ENCODE measurements around the gene SIRPD. TPM values are rescaled to one million over a fixed set of nuclear protein-coding genes. Genes with fewer than 3 reads are reported as not detected.
A peak's percentile ranks its signal among the peaks of the same experiment; 100 is the strongest.
"Not testable (repeated sequence)": the region's sequence is repeated elsewhere in the genome, so short reads cannot be mapped to it uniquely, and the experiment has no call there.

SIRPD gene
- polyA plus RNA-seq, 1 donor (not counting 4 experiments of a cell fraction or from before 2014, with no cell fraction given), result not detected

DNA sequence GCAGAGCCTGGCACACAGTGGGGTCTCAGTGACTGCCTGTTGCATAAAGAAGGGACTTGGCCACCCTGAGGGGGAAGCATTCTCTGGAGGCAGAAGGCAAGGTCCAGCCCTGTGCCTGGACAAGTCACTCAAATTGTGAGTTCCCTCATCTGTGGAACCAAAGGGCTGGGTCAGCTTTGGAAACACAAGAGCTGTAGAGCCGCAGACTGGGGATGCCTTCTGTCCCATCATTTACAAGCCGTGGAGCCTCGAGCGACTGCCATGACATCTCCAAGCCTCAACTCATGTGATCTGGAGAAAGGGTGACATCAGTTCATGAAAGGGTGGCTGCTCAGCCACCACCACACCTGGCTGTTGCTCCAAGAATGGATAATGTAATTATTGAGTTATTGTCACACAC is 20.4 kb upstream of the SIRPD start:
- H3K9ac ChIP-seq (ENCODE audit: control insufficient read depth, extremely low read depth, insufficient read depth, low read length), result no peak overlapping the region
- dilution Hi-C loops (cut with MboI; ENCODE audit: extremely low pct_ligation_motif_present, low sequenced_read_pairs), result no loop called here
- no peak overlapping the region for H3K4me3 ChIP-seq (ENCODE audit: control insufficient read depth in 2 of 3, extremely low read depth in 1 of 3, insufficient read depth in 2 of 3, low read depth in 1 of 3, low read length in 3 of 3)
- no peaks in the 10 kb centered on the region for H3K9me1 ChIP-seq (ENCODE audit: control insufficient read depth, extremely low read depth, insufficient read depth, low read length)
- no peaks in the 10 kb centered on the region for H4K20me1 ChIP-seq (ENCODE audit: control insufficient read depth, extremely low read depth, insufficient read depth, low read length)
- no peaks in the 10 kb centered on the region for H3K9me3 ChIP-seq (ENCODE audit: control insufficient read depth, low read depth, low read length)
- no peak overlapping the region for H3K27ac ChIP-seq (ENCODE audit: control insufficient read depth, insufficient read depth, low read length)
- no peaks in the 10 kb centered on the region for H3K36me3 ChIP-seq (ENCODE audit: control insufficient read depth in 2 of 2, extremely low read depth in 1 of 2, insufficient read depth in 2 of 2, low read length in 2 of 2)
- no peaks in the 10 kb centered on the region for H3K27me3 ChIP-seq (ENCODE audit: control insufficient read depth, extremely low read depth, insufficient read depth, low read length)
- no peak overlapping the region for H3K4me2 ChIP-seq (ENCODE audit: control insufficient read depth, extremely low read depth, insufficient read depth, low read depth, low read length)
- DNase-seq (ENCODE audit: low read depth, low spot score) (no peak), FAIRE-seq (no peak)
- TF ChIP-seq, protein P1, sequence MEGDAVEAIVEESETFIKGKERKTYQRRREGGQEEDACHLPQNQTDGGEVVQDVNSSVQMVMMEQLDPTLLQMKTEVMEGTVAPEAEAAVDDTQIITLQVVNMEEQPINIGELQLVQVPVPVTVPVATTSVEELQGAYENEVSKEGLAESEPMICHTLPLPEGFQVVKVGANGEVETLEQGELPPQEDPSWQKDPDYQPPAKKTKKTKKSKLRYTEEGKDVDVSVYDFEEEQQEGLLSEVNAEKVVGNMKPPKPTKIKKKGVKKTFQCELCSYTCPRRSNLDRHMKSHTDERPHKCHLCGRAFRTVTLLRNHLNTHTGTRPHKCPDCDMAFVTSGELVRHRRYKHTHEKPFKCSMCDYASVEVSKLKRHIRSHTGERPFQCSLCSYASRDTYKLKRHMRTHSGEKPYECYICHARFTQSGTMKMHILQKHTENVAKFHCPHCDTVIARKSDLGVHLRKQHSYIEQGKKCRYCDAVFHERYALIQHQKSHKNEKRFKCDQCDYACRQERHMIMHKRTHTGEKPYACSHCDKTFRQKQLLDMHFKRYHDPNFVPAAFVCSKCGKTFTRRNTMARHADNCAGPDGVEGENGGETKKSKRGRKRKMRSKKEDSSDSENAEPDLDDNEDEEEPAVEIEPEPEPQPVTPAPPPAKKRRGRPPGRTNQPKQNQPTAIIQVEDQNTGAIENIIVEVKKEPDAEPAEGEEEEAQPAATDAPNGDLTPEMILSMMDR (optimal IDR thresholded peaks at IDR 0.05 in 1 of 3, IDR thresholded peaks at IDR 0.05 in 1 of 3, conservative IDR thresholded peaks at IDR 0.05 in 1 of 3; ENCODE audit: extremely low read depth in 1 of 3, insufficient read depth in 2 of 3, low read length in 3 of 3), result no peak
- TF ChIP-seq EZH2 (IDR thresholded peaks at IDR 0.05; ENCODE audit: low read length), result no peak
- H3K4me1 ChIP-seq (ENCODE audit: control insufficient read depth, extremely low read depth, insufficient read depth, low read length), result peaks cover 6% of the 10 kb centered on the region
- no peaks in the 10 kb centered on the region for H3K79me2 ChIP-seq (ENCODE audit: control insufficient read depth, insufficient read depth, low read length)
- H2AFZ ChIP-seq (ENCODE audit: control insufficient read depth, low read length), result no peak overlapping the region

DNA sequence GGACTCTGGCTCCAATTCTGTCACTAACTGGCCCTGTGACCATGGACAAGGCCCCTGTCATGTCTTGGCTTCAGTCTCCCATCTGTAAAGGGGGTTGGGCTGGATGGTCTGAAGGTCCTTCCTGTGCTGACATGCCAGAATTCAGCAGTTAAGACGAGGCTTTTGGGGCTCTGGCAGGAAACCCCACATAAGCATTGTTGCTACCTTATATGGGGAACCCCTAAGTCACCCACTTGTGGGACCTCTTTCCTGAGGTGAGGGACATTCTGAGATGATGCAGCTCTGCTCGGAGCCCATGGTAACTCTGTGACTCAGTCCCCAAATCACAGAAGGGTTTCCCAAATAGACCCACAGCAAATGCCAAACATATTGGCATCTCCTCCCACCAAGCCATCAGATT is 19.8 kb upstream of the SIRPD start:
- H3K27ac ChIP-seq (ENCODE audit: control insufficient read depth, insufficient read depth, low read length); H3K9me3 ChIP-seq (ENCODE audit: control insufficient read depth, low read depth, low read length); FAIRE-seq; H3K9me1 ChIP-seq (ENCODE audit: control insufficient read depth, extremely low read depth, insufficient read depth, low read length); H3K36me3 ChIP-seq (ENCODE audit: control insufficient read depth in 2 of 2, extremely low read depth in 1 of 2, insufficient read depth in 2 of 2, low read length in 2 of 2); DNase-seq (ENCODE audit: low read depth, low spot score); H3K4me2 ChIP-seq (ENCODE audit: control insufficient read depth, extremely low read depth, insufficient read depth, low read depth, low read length); H4K20me1 ChIP-seq (ENCODE audit: control insufficient read depth, extremely low read depth, insufficient read depth, low read length); H3K4me3 ChIP-seq (ENCODE audit: control insufficient read depth in 2 of 3, extremely low read depth in 1 of 3, insufficient read depth in 2 of 3, low read depth in 1 of 3, low read length in 3 of 3); H2AFZ ChIP-seq (ENCODE audit: control insufficient read depth, low read length); H3K79me2 ChIP-seq (ENCODE audit: control insufficient read depth, insufficient read depth, low read length); H3K4me1 ChIP-seq (ENCODE audit: control insufficient read depth, extremely low read depth, insufficient read depth, low read length); H3K9ac ChIP-seq (ENCODE audit: control insufficient read depth, extremely low read depth, insufficient read depth, low read length); dilution Hi-C loops (cut with MboI; ENCODE audit: extremely low pct_ligation_motif_present, low sequenced_read_pairs); H3K27me3 ChIP-seq (ENCODE audit: control insufficient read depth, extremely low read depth, insufficient read depth, low read length): not testable (repeated sequence)

DNA sequence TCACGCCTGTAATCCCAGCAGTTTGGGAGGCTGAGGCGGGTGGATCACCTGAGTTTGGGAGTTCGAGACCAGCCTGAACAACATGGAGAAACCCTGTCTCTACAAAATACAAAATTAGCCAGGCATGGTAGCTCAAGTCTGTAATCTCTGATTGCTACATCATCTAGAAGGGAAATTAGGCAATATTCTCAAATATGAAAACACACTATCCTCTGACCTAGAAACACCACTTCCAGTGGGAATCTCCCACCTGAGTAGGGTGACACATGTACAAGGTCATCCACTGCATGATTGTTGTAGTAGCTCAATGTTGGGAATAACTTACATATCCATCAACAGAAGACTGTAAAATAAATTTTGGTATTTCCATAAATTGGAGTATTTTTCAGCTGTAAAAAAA is 19.1 kb upstream of the SIRPD start:
- H3K27ac ChIP-seq (ENCODE audit: control insufficient read depth, insufficient read depth, low read length), result peak overlapping the region; percentile 40

DNA sequence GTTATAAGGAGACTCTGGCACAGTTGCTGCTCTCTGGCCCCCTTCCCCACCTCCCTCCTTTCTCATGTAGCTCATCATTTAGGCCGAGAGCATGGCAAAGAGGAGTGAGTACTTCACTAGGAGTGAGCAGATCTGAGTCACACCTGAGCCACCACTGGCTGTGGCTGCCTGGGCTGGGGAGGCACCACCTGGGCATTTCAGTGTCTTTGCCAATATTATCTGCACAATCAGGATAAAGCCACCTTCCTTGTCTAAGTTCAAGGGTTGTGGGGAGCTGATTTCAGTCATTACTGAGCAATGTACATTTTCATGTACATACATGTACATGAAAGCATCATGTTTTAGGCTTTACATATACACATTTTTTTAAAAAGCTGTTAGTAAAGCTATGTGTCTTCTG is 18.5 kb upstream of the SIRPD start:
- H3K27me3 ChIP-seq (ENCODE audit: control insufficient read depth, extremely low read depth, insufficient read depth, low read length); H3K4me1 ChIP-seq (ENCODE audit: control insufficient read depth, extremely low read depth, insufficient read depth, low read length); H3K4me3 ChIP-seq (ENCODE audit: control insufficient read depth in 2 of 3, extremely low read depth in 1 of 3, insufficient read depth in 2 of 3, low read depth in 1 of 3, low read length in 3 of 3); dilution Hi-C loops (cut with MboI; ENCODE audit: extremely low pct_ligation_motif_present, low sequenced_read_pairs); H3K9me3 ChIP-seq (ENCODE audit: control insufficient read depth, low read depth, low read length); H2AFZ ChIP-seq (ENCODE audit: control insufficient read depth, low read length); H3K36me3 ChIP-seq (ENCODE audit: control insufficient read depth in 2 of 2, extremely low read depth in 1 of 2, insufficient read depth in 2 of 2, low read length in 2 of 2); H3K9ac ChIP-seq (ENCODE audit: control insufficient read depth, extremely low read depth, insufficient read depth, low read length); H3K4me2 ChIP-seq (ENCODE audit: control insufficient read depth, extremely low read depth, insufficient read depth, low read depth, low read length); H3K79me2 ChIP-seq (ENCODE audit: control insufficient read depth, insufficient read depth, low read length); H4K20me1 ChIP-seq (ENCODE audit: control insufficient read depth, extremely low read depth, insufficient read depth, low read length); H3K9me1 ChIP-seq (ENCODE audit: control insufficient read depth, extremely low read depth, insufficient read depth, low read length): not testable (repeated sequence)
- peak; percentile 91 for FAIRE-seq
- peak; percentile 41 for DNase-seq (ENCODE audit: low read depth, low spot score)
- peak overlapping the region; percentile 40 for H3K27ac ChIP-seq (ENCODE audit: control insufficient read depth, insufficient read depth, low read length)

More for the DNA sequence above, 19.1 kb upstream of the SIRPD start:
- dilution Hi-C loops (cut with MboI; ENCODE audit: extremely low pct_ligation_motif_present, low sequenced_read_pairs), result no loop called here
- no peak overlapping the region for H3K4me2 ChIP-seq (ENCODE audit: control insufficient read depth, extremely low read depth, insufficient read depth, low read depth, low read length)
- no peaks in the 10 kb centered on the region for H3K79me2 ChIP-seq (ENCODE audit: control insufficient read depth, insufficient read depth, low read length)
- H3K4me1 ChIP-seq (ENCODE audit: control insufficient read depth, extremely low read depth, insufficient read depth, low read length), result peaks cover 6% of the 10 kb centered on the region
- no peaks in the 10 kb centered on the region for H3K36me3 ChIP-seq (ENCODE audit: control insufficient read depth in 2 of 2, extremely low read depth in 1 of 2, insufficient read depth in 2 of 2, low read length in 2 of 2)
- H4K20me1 ChIP-seq (ENCODE audit: control insufficient read depth, extremely low read depth, insufficient read depth, low read length), result no peaks in the 10 kb centered on the region
- H3K9me1 ChIP-seq (ENCODE audit: control insufficient read depth, extremely low read depth, insufficient read depth, low read length), result no peaks in the 10 kb centered on the region
- DNase-seq (ENCODE audit: low read depth, low spot score) (no peak), FAIRE-seq (peak; percentile 41)
- H3K27me3 ChIP-seq (ENCODE audit: control insufficient read depth, extremely low read depth, insufficient read depth, low read length), result no peaks in the 10 kb centered on the region
- no peak overlapping the region for H3K9ac ChIP-seq (ENCODE audit: control insufficient read depth, extremely low read depth, insufficient read depth, low read length)
- H3K9me3 ChIP-seq (ENCODE audit: control insufficient read depth, low read depth, low read length), result no peaks in the 10 kb centered on the region
- TF ChIP-seq EZH2 (IDR thresholded peaks at IDR 0.05; ENCODE audit: low read length), result no peak
- H2AFZ ChIP-seq (ENCODE audit: control insufficient read depth, low read length), result no peak overlapping the region
- H3K4me3 ChIP-seq (ENCODE audit: control insufficient read depth in 2 of 3, extremely low read depth in 1 of 3, insufficient read depth in 2 of 3, low read depth in 1 of 3, low read length in 3 of 3), result no peak overlapping the region
